H1 (cell line): Measurements from ENCODE around the gene USP3.

Source experiments
- ASH2L ChIP-seq: fragments of 200-600, 300-600 bp; sonication (generic); IDR thresholded peaks from one replicate; pipeline ENCODE4 v1.7.1; 2017; ENCODE audit warnings: low read length
- CHD2 ChIP-seq: IDR thresholded peaks from 2 replicates; pipeline ENCODE4 v1.6.1; 2012; ENCODE audit warnings: low read length, improper control_type of control experiment
- EZH2 ChIP-seq: fragments of 200-600 bp; sonication (generic); IDR thresholded peaks from 2 replicates; pipeline ENCODE4 v1.7.1; 2012; ENCODE audit warnings: low read depth, mild to moderate bottlenecking, moderate library complexity, low read length, inconsistent platforms; ENCODE audit not compliant: severe bottlenecking
- JUND ChIP-seq: IDR thresholded peaks from 2 replicates; pipeline ENCODE4 v1.6.1; 2011; ENCODE audit warnings: mild to moderate bottlenecking, improper control_type of control experiment, low read length
- MAFK ChIP-seq: IDR thresholded peaks from 2 replicates; pipeline ENCODE4 v1.6.1; 2012; ENCODE audit warnings: low read depth, mild to moderate bottlenecking, improper control_type of control experiment, low read length
- POLR2A ChIP-seq, 2 experiments: IDR thresholded peaks; 1 replicate in 1 of 2; 2 replicates in 1 of 2; pipeline ENCODE4 v1.6.1; 2011; ENCODE audit warnings: low read depth in 2 of 2, low read length in 2 of 2, mild to moderate bottlenecking in 2 of 2; ENCODE audit errors: control extremely low read depth in 1 of 2
- SIX5 ChIP-seq: IDR thresholded peaks from 2 replicates; pipeline ENCODE4 v1.6.1; 2011; ENCODE audit warnings: mild to moderate bottlenecking, low read depth, low read length
- YY1 ChIP-seq: IDR thresholded peaks from 2 replicates; pipeline ENCODE4 v1.6.1; 2011; ENCODE audit warnings: low read depth, mild to moderate bottlenecking, low read length
- TF ChIP-seq, protein P1 (sequence below), 3 experiments: IDR thresholded peaks; 1 replicate in 2 of 3; 2 replicates in 1 of 3; pipeline versions ENCODE4 v1.5.1 to v1.6.1; 2011; ENCODE audit warnings: low read length in 3 of 3, mild to moderate bottlenecking in 3 of 3, inconsistent platforms in 2 of 3, low read depth in 1 of 3, moderate library complexity in 1 of 3; ENCODE audit not compliant: insufficient read depth in 1 of 3; ENCODE audit errors: control extremely low read depth in 1 of 3
- TF ChIP-seq, protein P2 (sequence below): IDR thresholded peaks from 2 replicates; pipeline ENCODE4 v1.6.1; 2011; ENCODE audit warnings: low read length, improper control_type of control experiment

DNA sequence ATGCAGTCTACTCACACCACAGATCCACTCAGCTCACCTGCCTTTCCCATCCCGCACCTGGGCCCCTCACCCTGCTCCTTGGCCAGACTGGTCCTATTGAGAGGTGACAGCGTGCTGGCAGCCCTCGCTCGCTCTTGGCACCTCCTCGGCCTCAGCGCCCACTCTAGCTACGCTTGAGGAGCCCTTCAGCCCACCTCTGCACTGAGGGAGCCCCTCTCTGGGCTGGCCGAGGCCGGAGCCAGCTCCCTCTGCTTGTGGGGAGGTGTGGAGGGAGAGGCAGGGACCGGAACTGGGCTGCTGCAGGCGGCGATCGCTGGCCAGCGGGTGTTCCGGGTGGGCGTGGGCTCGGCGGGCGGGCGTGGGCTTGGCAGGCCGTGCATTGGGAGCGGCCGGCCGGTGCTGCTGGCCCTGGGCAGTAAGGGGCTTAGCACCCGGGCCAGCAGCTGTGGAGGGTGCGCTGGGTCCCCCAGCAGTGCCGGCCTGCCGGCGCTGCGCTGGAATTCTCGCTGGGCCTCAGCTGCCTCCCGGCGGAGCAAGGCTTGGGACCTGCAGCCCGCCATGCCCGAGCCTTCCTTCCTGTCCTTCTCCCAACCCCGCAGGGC is 45.5 kb upstream of the USP3 start:
- TF ChIP-seq, protein P1, sequence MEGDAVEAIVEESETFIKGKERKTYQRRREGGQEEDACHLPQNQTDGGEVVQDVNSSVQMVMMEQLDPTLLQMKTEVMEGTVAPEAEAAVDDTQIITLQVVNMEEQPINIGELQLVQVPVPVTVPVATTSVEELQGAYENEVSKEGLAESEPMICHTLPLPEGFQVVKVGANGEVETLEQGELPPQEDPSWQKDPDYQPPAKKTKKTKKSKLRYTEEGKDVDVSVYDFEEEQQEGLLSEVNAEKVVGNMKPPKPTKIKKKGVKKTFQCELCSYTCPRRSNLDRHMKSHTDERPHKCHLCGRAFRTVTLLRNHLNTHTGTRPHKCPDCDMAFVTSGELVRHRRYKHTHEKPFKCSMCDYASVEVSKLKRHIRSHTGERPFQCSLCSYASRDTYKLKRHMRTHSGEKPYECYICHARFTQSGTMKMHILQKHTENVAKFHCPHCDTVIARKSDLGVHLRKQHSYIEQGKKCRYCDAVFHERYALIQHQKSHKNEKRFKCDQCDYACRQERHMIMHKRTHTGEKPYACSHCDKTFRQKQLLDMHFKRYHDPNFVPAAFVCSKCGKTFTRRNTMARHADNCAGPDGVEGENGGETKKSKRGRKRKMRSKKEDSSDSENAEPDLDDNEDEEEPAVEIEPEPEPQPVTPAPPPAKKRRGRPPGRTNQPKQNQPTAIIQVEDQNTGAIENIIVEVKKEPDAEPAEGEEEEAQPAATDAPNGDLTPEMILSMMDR (IDR thresholded peaks at IDR 0.05; ENCODE audit: control extremely low read depth in 1 of 3, insufficient read depth in 1 of 3, low read depth in 1 of 3, low read length in 3 of 3), result no peak
- TF ChIP-seq CHD2, result no peak
- no peak for TF ChIP-seq EZH2
- TF ChIP-seq SIX5, result no peak
- no peak for TF ChIP-seq POLR2A (IDR thresholded peaks at IDR 0.05; ENCODE audit: control extremely low read depth in 1 of 2, low read depth in 2 of 2, low read length in 2 of 2)
- TF ChIP-seq, protein P2, sequence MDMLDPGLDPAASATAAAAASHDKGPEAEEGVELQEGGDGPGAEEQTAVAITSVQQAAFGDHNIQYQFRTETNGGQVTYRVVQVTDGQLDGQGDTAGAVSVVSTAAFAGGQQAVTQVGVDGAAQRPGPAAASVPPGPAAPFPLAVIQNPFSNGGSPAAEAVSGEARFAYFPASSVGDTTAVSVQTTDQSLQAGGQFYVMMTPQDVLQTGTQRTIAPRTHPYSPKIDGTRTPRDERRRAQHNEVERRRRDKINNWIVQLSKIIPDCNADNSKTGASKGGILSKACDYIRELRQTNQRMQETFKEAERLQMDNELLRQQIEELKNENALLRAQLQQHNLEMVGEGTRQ, result no peak
- TF ChIP-seq YY1, result no peak
- TF ChIP-seq ASH2L, result no peak
- no peak for TF ChIP-seq MAFK
- no peak for TF ChIP-seq JUND
